ENCODE measurements around the gene IL4R.
"Not testable (repeated sequence)": the region's sequence is repeated elsewhere in the genome, so short reads cannot be mapped to it uniquely, and the experiment has no call there.

The IL4R gene

DNA sequence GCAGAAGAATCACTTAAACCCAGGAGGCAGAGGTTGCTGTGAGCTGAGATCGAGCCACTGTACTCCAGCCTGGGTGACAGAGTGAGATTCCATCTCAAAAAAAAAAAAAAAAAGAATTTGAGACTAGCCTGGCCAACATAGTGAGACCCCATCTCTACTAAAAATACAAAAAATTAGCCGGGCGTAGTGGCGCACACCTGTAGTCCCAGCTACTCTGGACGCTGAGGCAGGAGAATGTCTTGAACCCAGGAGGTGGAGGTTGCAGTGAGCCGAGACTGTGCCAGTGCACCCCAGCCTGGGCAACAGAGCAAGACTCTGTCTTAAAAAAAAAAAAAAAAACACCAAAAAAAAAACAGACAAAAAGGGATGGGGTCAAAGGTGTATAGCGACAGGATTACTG is 41.1 kb upstream of the IL4R start:
- not testable (repeated sequence) for DNase-seq; H3K14ac ChIP-seq (ENCODE audit: low read length in 2 of 2); H4K8ac ChIP-seq (ENCODE audit: low read length); H2BK12ac ChIP-seq (ENCODE audit: low read length in 2 of 2); H3K4me2 ChIP-seq (ENCODE audit: low read length, poor library complexity, severe bottlenecking); H3K27me3 ChIP-seq (ENCODE audit: control insufficient read depth in 1 of 2, insufficient read depth in 1 of 2, low read length in 2 of 2); H3K36me3 ChIP-seq (ENCODE audit: control insufficient read depth in 1 of 2, insufficient read depth in 2 of 2, low read depth in 1 of 2, low read length in 2 of 2); H3K23ac ChIP-seq (ENCODE audit: low read length in 2 of 2); H4K91ac ChIP-seq (ENCODE audit: low read length); H3K4me1 ChIP-seq (ENCODE audit: control insufficient read depth, insufficient read depth, low read depth, low read length); H2AK5ac ChIP-seq (ENCODE audit: low read length, severe bottlenecking); H3K4ac ChIP-seq (ENCODE audit: low read depth in 1 of 2, low read length in 2 of 2); H3K79me1 ChIP-seq (replicated peaks; ENCODE audit: low read length, poor library complexity, severe bottlenecking); H3K9me3 ChIP-seq (ENCODE audit: control insufficient read depth, low read length); H2BK5ac ChIP-seq (ENCODE audit: low read depth, low read length, poor library complexity, severe bottlenecking); H2BK15ac ChIP-seq (ENCODE audit: low read depth, poor library complexity, severe bottlenecking); H2BK120ac ChIP-seq (ENCODE audit: low read depth, low read length); H3K27ac ChIP-seq (ENCODE audit: low read length, poor library complexity, severe bottlenecking); H3K4me3 ChIP-seq (ENCODE audit: insufficient read depth in 1 of 2, low read depth in 1 of 2, low read length in 2 of 2); H3K9ac ChIP-seq (ENCODE audit: low read length); H2AFZ ChIP-seq (ENCODE audit: low read depth, low read length); H3K18ac ChIP-seq (ENCODE audit: low read depth in 1 of 2, low read length in 2 of 2)
- WGBS: 96% methylated on average over 6 of the region's 7 CpGs

DNA sequence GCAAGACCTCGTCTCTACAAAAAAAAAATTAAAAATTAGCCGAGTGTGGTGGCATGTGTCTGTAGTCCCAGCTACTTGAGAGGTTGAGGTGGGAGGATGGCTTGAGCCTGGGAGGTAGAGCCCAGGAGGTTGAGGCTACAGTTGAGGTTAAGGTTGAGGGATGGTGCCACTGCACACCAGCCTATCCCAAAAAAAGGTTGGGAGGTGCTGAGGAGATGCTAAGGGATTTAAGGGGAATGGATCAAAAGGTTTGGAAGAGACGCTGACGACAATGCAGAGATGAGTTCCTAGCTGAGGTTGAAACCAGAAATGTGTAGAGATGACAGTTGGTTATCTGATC is 40.5 kb upstream of the IL4R start:
- no peak overlapping the region for H4K8ac ChIP-seq (ENCODE audit: low read length)
- H3K9me3 ChIP-seq (ENCODE audit: control insufficient read depth, low read length): no peaks in the 10 kb centered on the region
- WGBS: 99% methylated on average over 2 of the region's 4 CpGs

DNA sequence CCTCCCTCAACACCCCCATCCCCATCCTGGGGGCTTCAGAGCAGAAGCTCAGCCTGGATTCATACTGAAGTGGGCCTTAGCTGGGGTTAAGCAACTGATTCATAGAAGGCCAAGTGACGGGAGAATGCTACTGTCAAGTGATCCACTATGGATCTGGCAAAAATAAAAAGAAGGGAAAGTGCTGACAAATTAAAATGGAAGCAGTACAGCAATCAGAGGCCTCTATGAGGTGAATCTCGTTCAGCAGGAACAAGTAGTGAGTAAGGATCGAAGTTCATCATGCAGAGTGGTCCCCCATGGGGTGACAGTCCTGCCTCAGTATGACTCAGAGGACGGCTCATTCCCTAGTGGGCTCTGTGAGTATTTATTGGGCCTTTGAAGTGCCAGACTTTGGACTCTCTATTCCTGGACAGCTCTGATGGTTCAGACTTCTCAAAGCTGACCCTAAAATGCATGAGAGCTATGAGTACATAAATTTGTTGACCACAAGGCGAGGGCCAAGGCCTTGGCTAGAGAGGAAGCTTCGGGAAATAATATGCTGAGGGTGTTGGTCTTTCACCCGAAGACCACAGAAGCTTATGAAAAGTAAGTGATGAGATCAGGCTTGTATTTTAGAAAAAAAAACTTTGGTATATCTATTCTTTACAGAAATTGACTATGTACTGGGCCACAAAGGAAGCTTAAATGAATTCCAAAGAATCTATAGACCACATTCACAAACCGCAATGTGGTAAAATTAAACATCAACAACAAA is 39.9 kb upstream of the IL4R start:
- no peak overlapping the region for H2BK5ac ChIP-seq (ENCODE audit: low read depth, low read length, poor library complexity, severe bottlenecking)
- H2AFZ ChIP-seq (ENCODE audit: low read depth, low read length): no peak overlapping the region
- H3K36me3 ChIP-seq (ENCODE audit: control insufficient read depth in 1 of 2, insufficient read depth in 2 of 2, low read depth in 1 of 2, low read length in 2 of 2): no peaks in the 10 kb centered on the region
- H3K14ac ChIP-seq (ENCODE audit: low read length in 2 of 2): no peak overlapping the region
- H3K23ac ChIP-seq (ENCODE audit: low read length in 2 of 2): no peak overlapping the region
- H3K18ac ChIP-seq (ENCODE audit: low read depth in 1 of 2, low read length in 2 of 2): no peak overlapping the region
- peaks cover 7% of the 10 kb centered on the region for H3K4me1 ChIP-seq (ENCODE audit: control insufficient read depth, insufficient read depth, low read depth, low read length)
- no peak overlapping the region for H2BK120ac ChIP-seq (ENCODE audit: low read depth, low read length)
- peak overlapping the region; percentile 41 for H3K27ac ChIP-seq (ENCODE audit: low read length, poor library complexity, severe bottlenecking)
- H3K27me3 ChIP-seq (ENCODE audit: control insufficient read depth in 1 of 2, insufficient read depth in 1 of 2, low read length in 2 of 2): no peaks in the 10 kb centered on the region
- no peak overlapping the region for H4K91ac ChIP-seq (ENCODE audit: low read length)
- H3K9ac ChIP-seq (ENCODE audit: low read length): peak overlapping the region; percentile 60
- DNase-seq: peak; percentile 41
- H3K4me2 ChIP-seq (ENCODE audit: low read length, poor library complexity, severe bottlenecking): no peak overlapping the region
- 65% methylated on average over 7 of the region's 8 CpGs for WGBS
- peaks cover 3% of the 10 kb centered on the region for H3K79me1 ChIP-seq (replicated peaks; ENCODE audit: low read length, poor library complexity, severe bottlenecking)
- H3K4ac ChIP-seq (ENCODE audit: low read depth in 1 of 2, low read length in 2 of 2): no peak overlapping the region
- H2BK12ac ChIP-seq (ENCODE audit: low read length in 2 of 2): no peak overlapping the region
- no peak overlapping the region for H2BK15ac ChIP-seq (ENCODE audit: low read depth, poor library complexity, severe bottlenecking)
- no peak overlapping the region for H2AK5ac ChIP-seq (ENCODE audit: low read length, severe bottlenecking)
- no peak overlapping the region for H4K8ac ChIP-seq (ENCODE audit: low read length)
- H3K9me3 ChIP-seq (ENCODE audit: control insufficient read depth, low read length): no peaks in the 10 kb centered on the region
- no peak overlapping the region for H3K4me3 ChIP-seq (ENCODE audit: insufficient read depth in 1 of 2, low read depth in 1 of 2, low read length in 2 of 2)

More for the DNA sequence above, 40.5 kb upstream of the IL4R start:
- H3K4me2 ChIP-seq (ENCODE audit: low read length, poor library complexity, severe bottlenecking): no peak overlapping the region
- no peak overlapping the region for H3K4ac ChIP-seq (ENCODE audit: low read depth in 1 of 2, low read length in 2 of 2)
- H3K79me1 ChIP-seq (replicated peaks; ENCODE audit: low read length, poor library complexity, severe bottlenecking): peaks cover 6% of the 10 kb centered on the region
- H3K4me1 ChIP-seq (ENCODE audit: control insufficient read depth, insufficient read depth, low read depth, low read length): peaks cover 8% of the 10 kb centered on the region
- H3K23ac ChIP-seq (ENCODE audit: low read length in 2 of 2): no peak overlapping the region
- H2AK5ac ChIP-seq (ENCODE audit: low read length, severe bottlenecking): no peak overlapping the region
- H3K9ac ChIP-seq (ENCODE audit: low read length): peak overlapping the region; percentile 60
- no peak overlapping the region for H2BK120ac ChIP-seq (ENCODE audit: low read depth, low read length)
- no peaks in the 10 kb centered on the region for H3K36me3 ChIP-seq (ENCODE audit: control insufficient read depth in 1 of 2, insufficient read depth in 2 of 2, low read depth in 1 of 2, low read length in 2 of 2)
- no peak overlapping the region for H3K18ac ChIP-seq (ENCODE audit: low read depth in 1 of 2, low read length in 2 of 2)
- H3K14ac ChIP-seq (ENCODE audit: low read length in 2 of 2): no peak overlapping the region
- H3K27me3 ChIP-seq (ENCODE audit: control insufficient read depth in 1 of 2, insufficient read depth in 1 of 2, low read length in 2 of 2): no peaks in the 10 kb centered on the region
- no peak overlapping the region for H3K27ac ChIP-seq (ENCODE audit: low read length, poor library complexity, severe bottlenecking)
- no peak overlapping the region for H2BK12ac ChIP-seq (ENCODE audit: low read length in 2 of 2)
- DNase-seq: no peak
- no peak overlapping the region for H2BK15ac ChIP-seq (ENCODE audit: low read depth, poor library complexity, severe bottlenecking)
- H3K4me3 ChIP-seq (ENCODE audit: insufficient read depth in 1 of 2, low read depth in 1 of 2, low read length in 2 of 2): no peak overlapping the region
- H2AFZ ChIP-seq (ENCODE audit: low read depth, low read length): no peak overlapping the region
- H2BK5ac ChIP-seq (ENCODE audit: low read depth, low read length, poor library complexity, severe bottlenecking): no peak overlapping the region
- H4K91ac ChIP-seq (ENCODE audit: low read length): no peak overlapping the region

DNA sequence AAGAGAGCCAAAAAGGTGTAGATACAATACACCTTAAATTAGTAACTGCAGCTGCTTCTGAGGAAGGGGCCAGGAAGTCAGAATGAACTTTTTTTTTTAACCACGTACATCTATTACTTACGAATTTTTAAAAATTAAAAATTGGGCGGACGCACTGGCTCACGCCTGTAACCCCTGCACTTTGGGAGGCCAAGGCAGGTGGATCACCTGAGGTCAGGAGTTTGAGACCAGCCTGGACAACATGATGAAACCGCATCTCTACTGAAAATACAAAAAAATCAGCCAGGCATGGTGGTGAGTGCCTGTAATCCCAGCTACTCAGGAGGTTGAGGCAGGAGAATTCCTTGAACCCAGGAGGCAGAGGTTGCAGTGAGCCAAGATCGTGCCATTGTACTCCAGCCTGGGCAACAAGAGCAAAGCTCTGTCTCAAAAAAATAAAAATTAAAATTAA is 39.3 kb upstream of the IL4R start:
- DNase-seq; H4K91ac ChIP-seq (ENCODE audit: low read length); H3K4me3 ChIP-seq (ENCODE audit: insufficient read depth in 1 of 2, low read depth in 1 of 2, low read length in 2 of 2); H3K9me3 ChIP-seq (ENCODE audit: control insufficient read depth, low read length); H3K4ac ChIP-seq (ENCODE audit: low read depth in 1 of 2, low read length in 2 of 2); H2AFZ ChIP-seq (ENCODE audit: low read depth, low read length); H3K27ac ChIP-seq (ENCODE audit: low read length, poor library complexity, severe bottlenecking); H3K79me1 ChIP-seq (replicated peaks; ENCODE audit: low read length, poor library complexity, severe bottlenecking); H4K8ac ChIP-seq (ENCODE audit: low read length); H3K23ac ChIP-seq (ENCODE audit: low read length in 2 of 2); H3K4me1 ChIP-seq (ENCODE audit: control insufficient read depth, insufficient read depth, low read depth, low read length); H3K27me3 ChIP-seq (ENCODE audit: control insufficient read depth in 1 of 2, insufficient read depth in 1 of 2, low read length in 2 of 2); H2AK5ac ChIP-seq (ENCODE audit: low read length, severe bottlenecking); H2BK15ac ChIP-seq (ENCODE audit: low read depth, poor library complexity, severe bottlenecking); H2BK12ac ChIP-seq (ENCODE audit: low read length in 2 of 2); H2BK5ac ChIP-seq (ENCODE audit: low read depth, low read length, poor library complexity, severe bottlenecking); H3K9ac ChIP-seq (ENCODE audit: low read length); H3K18ac ChIP-seq (ENCODE audit: low read depth in 1 of 2, low read length in 2 of 2); H3K36me3 ChIP-seq (ENCODE audit: control insufficient read depth in 1 of 2, insufficient read depth in 2 of 2, low read depth in 1 of 2, low read length in 2 of 2); H2BK120ac ChIP-seq (ENCODE audit: low read depth, low read length); H3K4me2 ChIP-seq (ENCODE audit: low read length, poor library complexity, severe bottlenecking); H3K14ac ChIP-seq (ENCODE audit: low read length in 2 of 2): not testable (repeated sequence)
- 96% methylated on average over 6 of the region's 7 CpGs for WGBS
